Daoy (cell line): ENCODE measurements around the gene ATP12A. TPM values are rescaled to one million over a fixed set of nuclear protein-coding genes. Genes with fewer than 3 reads are reported as not detected.

ENCODE experiments used
- DNase-seq: peaks from one replicate; pipeline ENCODE4 v3.0.0-alpha.2; 2015; ENCODE audit warnings: low read depth
- total RNA-seq: library from RNA; depleted of rRNA; stranded (reverse); fragments of >200 nt; shearing (Covaris generic); gene quantifications from 2 replicates; pipeline ENCODE4 v1.2.3, GENCODE V29; 2014

Gene ATP12A
- total RNA-seq, 1 experiment from 2014 or later, result 0.06 TPM

- DNase-seq, result no peak
Observed at GRCh38 chr13:24663089-24663395, 17.2 kb upstream of the ATP12A start.

- no peak for DNase-seq
Observed at GRCh38 chr13:24663586-24663985, 16.6 kb upstream of the ATP12A start.

- peak; percentile 68 for DNase-seq
Observed at GRCh38 chr13:24664726-24665409, 15.3 kb upstream of the ATP12A start.

GRCh38 chr13:24668511-24668910 lies 11.7 kb upstream of the ATP12A start:
- no peak for DNase-seq

- peak; percentile 47 for DNase-seq
Observed at GRCh38 chr13:24668955-24669582, 11.1 kb upstream of the ATP12A start.

- DNase-seq, result no peak
Observed at GRCh38 chr13:24670174-24670573, 10.0 kb upstream of the ATP12A start.

- peak; percentile 54 for DNase-seq
Observed at GRCh38 chr13:24670961-24671381, 9.2 kb upstream of the ATP12A start.

- peak; percentile 60 for DNase-seq
Observed at GRCh38 chr13:24671386-24672113, 8.7 kb upstream of the ATP12A start.

- DNase-seq, result no peak
Observed at GRCh38 chr13:24672141-24673132, 7.8 kb upstream of the ATP12A start.

- no peak for DNase-seq
Observed at GRCh38 chr13:24675806-24676570, 4.2 kb upstream of the ATP12A start.

- DNase-seq, result no peak
Observed at GRCh38 chr13:24678151-24678550, 2.1 kb upstream of the ATP12A start.

- DNase-seq, result no peak
Observed at GRCh38 chr13:24679686-24680085, 522 bp upstream of the ATP12A start.

GRCh38 chr13:24680921-24681604 lies 855 bp downstream of the ATP12A start:
- no peak for DNase-seq

- no peak for DNase-seq
Observed at GRCh38 chr13:24681930-24682329, 1.7 kb downstream of the ATP12A start.

- no peak for DNase-seq
Observed at GRCh38 chr13:24682353-24682752, 2.1 kb downstream of the ATP12A start.

GRCh38 chr13:24683351-24683750 lies 3.1 kb downstream of the ATP12A start:
- DNase-seq, result no peak

GRCh38 chr13:24683838-24684599 lies 3.8 kb downstream of the ATP12A start:
- peak; percentile 66 for DNase-seq

GRCh38 chr13:24684600-24684998 lies 4.4 kb downstream of the ATP12A start:
- DNase-seq, result peak; percentile 55

GRCh38 chr13:24685314-24685713 lies 5.1 kb downstream of the ATP12A start:
- DNase-seq, result no peak

- no peak for DNase-seq
Observed at GRCh38 chr13:24687611-24688010, 7.4 kb downstream of the ATP12A start.
